22Rv1 (cell line): ENCODE data around the gene NXPH2.

Experiments used
- ZFX ChIP-seq: fragments of 450-650 bp; IDR thresholded peaks from 2 replicates; pipeline ENCODE4 v1.6.1; 2017; ENCODE audit warnings: antibody characterized with exemption, borderline replicate concordance
- TF ChIP-seq, protein P1 (sequence below): fragments of 450-650 bp; IDR thresholded peaks from 2 replicates; pipeline ENCODE4 v1.5.1; 2017; ENCODE audit warnings: mild to moderate bottlenecking

DNA sequence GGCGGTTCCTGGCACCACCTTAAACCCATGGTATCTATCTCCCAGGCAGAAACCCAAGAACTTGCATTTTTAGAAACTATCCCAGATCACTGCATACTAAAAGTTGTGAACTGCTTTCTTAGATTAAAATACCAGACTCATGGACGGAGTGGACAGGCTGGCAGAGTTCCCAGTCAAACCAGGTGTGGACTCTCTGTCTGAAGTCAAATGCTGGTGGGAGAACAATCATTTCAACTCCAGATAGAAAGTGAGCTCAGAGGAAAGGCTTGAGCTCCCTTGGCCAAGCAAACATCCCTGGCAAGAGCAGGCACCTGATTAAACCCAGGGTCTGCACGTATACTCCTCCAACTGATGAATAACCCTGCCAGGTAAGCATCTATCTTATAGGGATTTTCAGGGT, 19.5 kb downstream of the NXPH2 start:
- TF ChIP-seq, protein P1, sequence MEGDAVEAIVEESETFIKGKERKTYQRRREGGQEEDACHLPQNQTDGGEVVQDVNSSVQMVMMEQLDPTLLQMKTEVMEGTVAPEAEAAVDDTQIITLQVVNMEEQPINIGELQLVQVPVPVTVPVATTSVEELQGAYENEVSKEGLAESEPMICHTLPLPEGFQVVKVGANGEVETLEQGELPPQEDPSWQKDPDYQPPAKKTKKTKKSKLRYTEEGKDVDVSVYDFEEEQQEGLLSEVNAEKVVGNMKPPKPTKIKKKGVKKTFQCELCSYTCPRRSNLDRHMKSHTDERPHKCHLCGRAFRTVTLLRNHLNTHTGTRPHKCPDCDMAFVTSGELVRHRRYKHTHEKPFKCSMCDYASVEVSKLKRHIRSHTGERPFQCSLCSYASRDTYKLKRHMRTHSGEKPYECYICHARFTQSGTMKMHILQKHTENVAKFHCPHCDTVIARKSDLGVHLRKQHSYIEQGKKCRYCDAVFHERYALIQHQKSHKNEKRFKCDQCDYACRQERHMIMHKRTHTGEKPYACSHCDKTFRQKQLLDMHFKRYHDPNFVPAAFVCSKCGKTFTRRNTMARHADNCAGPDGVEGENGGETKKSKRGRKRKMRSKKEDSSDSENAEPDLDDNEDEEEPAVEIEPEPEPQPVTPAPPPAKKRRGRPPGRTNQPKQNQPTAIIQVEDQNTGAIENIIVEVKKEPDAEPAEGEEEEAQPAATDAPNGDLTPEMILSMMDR = no peak
- TF ChIP-seq ZFX = no peak
